ENCODE data around the gene GMDS.

GMDS gene

GRCh38 chr6:1641343-1641885 lies 604.0 kb downstream of the GMDS start:
- TF ChIP-seq, protein P1, sequence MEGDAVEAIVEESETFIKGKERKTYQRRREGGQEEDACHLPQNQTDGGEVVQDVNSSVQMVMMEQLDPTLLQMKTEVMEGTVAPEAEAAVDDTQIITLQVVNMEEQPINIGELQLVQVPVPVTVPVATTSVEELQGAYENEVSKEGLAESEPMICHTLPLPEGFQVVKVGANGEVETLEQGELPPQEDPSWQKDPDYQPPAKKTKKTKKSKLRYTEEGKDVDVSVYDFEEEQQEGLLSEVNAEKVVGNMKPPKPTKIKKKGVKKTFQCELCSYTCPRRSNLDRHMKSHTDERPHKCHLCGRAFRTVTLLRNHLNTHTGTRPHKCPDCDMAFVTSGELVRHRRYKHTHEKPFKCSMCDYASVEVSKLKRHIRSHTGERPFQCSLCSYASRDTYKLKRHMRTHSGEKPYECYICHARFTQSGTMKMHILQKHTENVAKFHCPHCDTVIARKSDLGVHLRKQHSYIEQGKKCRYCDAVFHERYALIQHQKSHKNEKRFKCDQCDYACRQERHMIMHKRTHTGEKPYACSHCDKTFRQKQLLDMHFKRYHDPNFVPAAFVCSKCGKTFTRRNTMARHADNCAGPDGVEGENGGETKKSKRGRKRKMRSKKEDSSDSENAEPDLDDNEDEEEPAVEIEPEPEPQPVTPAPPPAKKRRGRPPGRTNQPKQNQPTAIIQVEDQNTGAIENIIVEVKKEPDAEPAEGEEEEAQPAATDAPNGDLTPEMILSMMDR (IDR thresholded peaks at IDR 0.05; ENCODE audit: low read depth, low read length) = no peak
- no peak overlapping the region for H3K4me3 ChIP-seq (ENCODE audit: low read depth, low read length)
- in situ Hi-C loops (cut with HindIII; ENCODE audit: low sequenced_read_pairs) = no loop called here
- DNase-seq (ENCODE audit: low read depth, low spot score) = no peak

- H3K4me3 ChIP-seq (ENCODE audit: low read depth, low read length) = no peak overlapping the region
- in situ Hi-C loops (cut with HindIII; ENCODE audit: low sequenced_read_pairs) = no loop called here
- TF ChIP-seq, protein P1 (IDR thresholded peaks at IDR 0.05; ENCODE audit: low read depth, low read length) = no peak
- no peak for DNase-seq (ENCODE audit: low read depth, low spot score)
These were observed 604.9 kb downstream of the GMDS start for GRCh38 chr6:1640476-1640875.

DNA sequence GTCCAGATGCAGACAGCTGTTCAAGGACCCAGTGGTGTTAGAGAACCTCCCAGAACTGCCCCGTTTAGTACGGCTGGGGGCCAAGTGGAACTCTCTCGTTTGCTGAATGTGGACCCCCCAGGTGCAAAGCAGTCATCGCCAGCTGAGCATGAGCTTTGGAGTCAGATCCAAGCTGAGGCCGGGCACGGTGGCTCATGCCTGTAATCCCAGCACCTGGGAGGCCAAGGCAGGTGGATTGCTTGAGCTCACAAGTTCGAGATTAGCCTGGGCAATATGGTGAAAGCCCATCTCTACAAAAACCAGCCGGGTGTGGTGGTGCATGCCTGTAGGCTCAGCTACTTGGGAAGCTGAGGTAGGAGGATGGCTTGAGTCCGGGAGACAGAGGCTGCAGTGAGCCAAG lies 606.0 kb downstream of the GMDS start:
- TF ChIP-seq, protein P1 (IDR thresholded peaks at IDR 0.05; ENCODE audit: low read depth, low read length) = no peak
- in situ Hi-C loops (cut with HindIII; ENCODE audit: low sequenced_read_pairs) = no loop called here
- H3K4me3 ChIP-seq (ENCODE audit: low read depth, low read length) = no peak overlapping the region
- no peak for DNase-seq (ENCODE audit: low read depth, low spot score)

- TF ChIP-seq, protein P1 (IDR thresholded peaks at IDR 0.05; ENCODE audit: low read depth, low read length) = no peak
- in situ Hi-C loops (cut with HindIII; ENCODE audit: low sequenced_read_pairs) = no loop called here
- DNase-seq (ENCODE audit: low read depth, low spot score) = no peak
- no peak overlapping the region for H3K4me3 ChIP-seq (ENCODE audit: low read depth, low read length)
These were observed 608.2 kb downstream of the GMDS start for GRCh38 chr6:1636971-1637871.

- DNase-seq (ENCODE audit: low read depth, low spot score) = no peak
- no peak overlapping the region for H3K4me3 ChIP-seq (ENCODE audit: low read depth, low read length)
- TF ChIP-seq, protein P1 (IDR thresholded peaks at IDR 0.05; ENCODE audit: low read depth, low read length) = no peak
- in situ Hi-C loops (cut with HindIII; ENCODE audit: low sequenced_read_pairs) = no loop called here
These were observed 609.1 kb downstream of the GMDS start for GRCh38 chr6:1636272-1636825.

DNA sequence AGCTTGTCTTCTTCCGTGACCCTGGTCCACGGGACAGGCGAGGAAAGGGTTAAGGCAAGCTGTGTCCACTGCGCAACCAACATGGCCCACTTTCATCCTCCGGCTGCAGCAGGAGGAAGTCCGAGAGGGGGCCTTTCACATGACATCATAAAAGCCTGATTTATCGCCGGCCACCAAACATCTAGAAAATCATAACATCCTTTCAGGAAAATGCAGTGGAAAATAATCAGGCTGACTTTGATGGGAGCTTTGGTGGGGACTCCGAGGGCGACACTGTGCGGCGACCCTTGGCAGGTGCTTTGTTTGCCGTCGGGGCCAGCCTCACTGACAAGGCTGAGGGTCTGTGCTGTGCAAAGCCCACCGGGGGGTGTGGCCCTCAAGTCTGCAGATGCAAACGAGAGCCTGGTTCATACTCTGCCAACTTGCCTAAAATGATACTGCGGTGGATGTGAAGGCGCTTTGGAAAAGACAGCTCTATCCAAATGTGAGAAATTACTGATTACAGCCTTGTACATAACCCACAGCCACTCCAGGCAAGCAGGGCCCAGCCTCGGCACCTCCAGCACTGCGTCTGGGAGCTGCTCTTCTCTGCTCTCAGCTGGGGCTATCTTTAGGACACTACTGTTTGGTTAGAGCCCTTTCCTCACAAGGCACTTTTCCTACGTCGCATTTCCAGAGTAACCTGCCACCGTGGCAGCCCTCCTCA lies 609.9 kb downstream of the GMDS start:
- DNase-seq (ENCODE audit: low read depth, low spot score) = no peak
- in situ Hi-C loops (cut with HindIII; ENCODE audit: low sequenced_read_pairs) = no loop called here
- no peak overlapping the region for H3K4me3 ChIP-seq (ENCODE audit: low read depth, low read length)
- TF ChIP-seq, protein P1 (IDR thresholded peaks at IDR 0.05; ENCODE audit: low read depth, low read length) = no peak
